RWPE2 (cell line): ENCODE results near the gene SUGT1.
"Not testable (repeated sequence)": the region's sequence is repeated elsewhere in the genome, so short reads cannot be mapped to it uniquely, and the experiment has no call there.

ENCODE experiments used
- ATAC-seq: fragments of 200-7000 bp; cut with Tn5 transposase; 3 replicates; pipeline ENCODE4 v1.9.1; 2021; ENCODE audit warnings: low read depth
- DNase-seq: peaks from one replicate; pipeline ENCODE4 v3.0.0-alpha.2; 2020; ENCODE audit warnings: low spot score
- H3K27ac ChIP-seq: fragments of 450-650 bp; 2 replicates; pipeline ENCODE4 v1.5.1; 2017; ENCODE audit warnings: mild to moderate bottlenecking; ENCODE audit not compliant: poor library complexity, severe bottlenecking
- H3K27me3 ChIP-seq: fragments of 250-450 bp; sonication (Bioruptor Pico); 2 replicates; pipeline ENCODE4 v1.5.1; 2021; ENCODE audit warnings: mild to moderate bottlenecking, moderate library complexity; ENCODE audit not compliant: insufficient read depth, poor library complexity, severe bottlenecking
- H3K36me3 ChIP-seq: fragments of 250-450 bp; sonication (Bioruptor Pico); 2 replicates; pipeline ENCODE4 v1.5.1; 2020; ENCODE audit warnings: low read depth, mild to moderate bottlenecking, moderate library complexity
- H3K4me1 ChIP-seq: fragments of 250-450 bp; sonication (Bioruptor Pico); 2 replicates; pipeline ENCODE4 v1.5.1; 2021; ENCODE audit warnings: mild to moderate bottlenecking, moderate library complexity; ENCODE audit not compliant: insufficient read depth, poor library complexity, severe bottlenecking
- H3K4me3 ChIP-seq: fragments of 250-450 bp; sonication (Bioruptor Pico); 2 replicates; pipeline ENCODE4 v1.5.1; 2021; ENCODE audit warnings: mild to moderate bottlenecking, moderate library complexity; ENCODE audit not compliant: severe bottlenecking
- H3K9me3 ChIP-seq: fragments of 250-450 bp; sonication (Bioruptor Pico); 2 replicates; pipeline ENCODE4 v1.5.1; 2021; ENCODE audit warnings: mild to moderate bottlenecking, moderate library complexity; ENCODE audit not compliant: severe bottlenecking
- TF ChIP-seq, protein P1 (sequence below): fragments of 450-650 bp; IDR thresholded peaks from one replicate; pipeline ENCODE4 v1.5.1; 2017; ENCODE audit warnings: mild to moderate bottlenecking, moderate library complexity; ENCODE audit not compliant: poor library complexity, severe bottlenecking

Gene SUGT1

GRCh38 chr13:52615134-52615801 lies 37.4 kb upstream of the SUGT1 start:
- Histone ChIP-seq H3K9me3 (no peaks in the 10 kb centered on the region), H3K27ac (no peak overlapping the region), H3K27me3 (no peaks in the 10 kb centered on the region), H3K4me3 (no peak overlapping the region), H3K4me1 (peaks cover 7% of the 10 kb centered on the region), H3K36me3 (no peaks in the 10 kb centered on the region)
- TF ChIP-seq, protein P1, sequence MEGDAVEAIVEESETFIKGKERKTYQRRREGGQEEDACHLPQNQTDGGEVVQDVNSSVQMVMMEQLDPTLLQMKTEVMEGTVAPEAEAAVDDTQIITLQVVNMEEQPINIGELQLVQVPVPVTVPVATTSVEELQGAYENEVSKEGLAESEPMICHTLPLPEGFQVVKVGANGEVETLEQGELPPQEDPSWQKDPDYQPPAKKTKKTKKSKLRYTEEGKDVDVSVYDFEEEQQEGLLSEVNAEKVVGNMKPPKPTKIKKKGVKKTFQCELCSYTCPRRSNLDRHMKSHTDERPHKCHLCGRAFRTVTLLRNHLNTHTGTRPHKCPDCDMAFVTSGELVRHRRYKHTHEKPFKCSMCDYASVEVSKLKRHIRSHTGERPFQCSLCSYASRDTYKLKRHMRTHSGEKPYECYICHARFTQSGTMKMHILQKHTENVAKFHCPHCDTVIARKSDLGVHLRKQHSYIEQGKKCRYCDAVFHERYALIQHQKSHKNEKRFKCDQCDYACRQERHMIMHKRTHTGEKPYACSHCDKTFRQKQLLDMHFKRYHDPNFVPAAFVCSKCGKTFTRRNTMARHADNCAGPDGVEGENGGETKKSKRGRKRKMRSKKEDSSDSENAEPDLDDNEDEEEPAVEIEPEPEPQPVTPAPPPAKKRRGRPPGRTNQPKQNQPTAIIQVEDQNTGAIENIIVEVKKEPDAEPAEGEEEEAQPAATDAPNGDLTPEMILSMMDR, result no peak
- ATAC-seq (no peak), DNase-seq (no peak)

- Histone ChIP-seq H3K36me3 (no peaks in the 10 kb centered on the region), H3K27me3 (no peaks in the 10 kb centered on the region), H3K27ac (no peak overlapping the region), H3K4me1 (peaks cover 7% of the 10 kb centered on the region), H3K9me3 (no peaks in the 10 kb centered on the region), H3K4me3 (no peak overlapping the region)
- DNase-seq (no peak), ATAC-seq (no peak)
- TF ChIP-seq, protein P1, result no peak
Observed at GRCh38 chr13:52615812-52616211, 36.8 kb upstream of the SUGT1 start.

- no peaks in the 10 kb centered on the region for H3K27me3 ChIP-seq
- peak; percentile 98 for ATAC-seq
- TF ChIP-seq, protein P1, result no peak
- H3K4me1 ChIP-seq, result peaks cover 7% of the 10 kb centered on the region
- H3K9me3 ChIP-seq, result no peaks in the 10 kb centered on the region
- peak overlapping the region; percentile 43 for H3K4me3 ChIP-seq
- H3K27ac ChIP-seq, result peak overlapping the region; percentile 62
- peaks cover 5% of the 10 kb centered on the region for H3K36me3 ChIP-seq
- DNase-seq, result peak; percentile 84
Observed at GRCh38 chr13:52617070-52618060, 35.3 kb upstream of the SUGT1 start.

GRCh38 chr13:52631083-52631690 lies 21.4 kb upstream of the SUGT1 start:
- not testable (repeated sequence) for DNase-seq, H3K27ac ChIP-seq, H3K9me3 ChIP-seq, H3K27me3 ChIP-seq, H3K4me3 ChIP-seq, ATAC-seq, H3K4me1 ChIP-seq
- H3K36me3 ChIP-seq, result peaks cover 52% of the 10 kb centered on the region

DNA sequence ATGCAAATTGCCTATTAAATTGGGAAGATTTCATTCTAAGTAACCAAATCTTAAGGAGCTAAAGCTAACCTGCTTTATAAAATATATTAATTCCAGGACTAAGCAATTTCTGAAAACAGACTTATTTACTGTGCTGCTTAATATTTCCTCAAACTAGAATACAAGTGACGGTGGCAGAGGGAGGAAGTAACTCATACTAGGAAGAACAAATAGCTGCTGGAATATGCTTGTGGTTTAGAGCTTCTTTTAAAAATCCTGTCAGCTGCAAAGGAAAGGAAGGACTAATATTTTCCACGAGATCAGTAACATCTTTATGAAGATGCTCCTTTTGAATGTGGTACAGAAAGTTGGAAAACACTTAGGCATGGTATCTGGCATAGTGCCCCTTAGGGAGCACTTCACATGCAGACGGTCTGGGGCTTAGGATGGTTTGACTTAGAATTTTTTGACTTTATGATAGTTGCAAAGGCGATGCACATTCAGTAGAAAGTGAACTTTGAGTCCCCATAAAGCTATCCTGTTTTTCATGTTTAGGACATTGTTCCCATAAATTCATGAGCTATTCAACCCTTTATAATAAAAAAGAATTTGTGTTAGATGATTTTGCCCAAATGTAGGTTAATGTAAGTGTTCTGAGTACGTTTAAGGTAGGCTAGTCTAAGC lies 13.8 kb upstream of the SUGT1 start:
- TF ChIP-seq, protein P1, result no peak
- Histone ChIP-seq H3K36me3 (peaks cover 19% of the 10 kb centered on the region), H3K4me3 (no peak overlapping the region), H3K27me3 (no peaks in the 10 kb centered on the region), H3K4me1 (no peaks in the 10 kb centered on the region), H3K9me3 (no peaks in the 10 kb centered on the region), H3K27ac (no peak overlapping the region)
- ATAC-seq (no peak), DNase-seq (no peak)
